Measurements from ENCODE around the gene SLC66A2. TPM values are rescaled to one million over a fixed set of nuclear protein-coding genes. Genes with fewer than 3 reads are reported as not detected.
"Not testable (repeated sequence)": the region's sequence is repeated elsewhere in the genome, so short reads cannot be mapped to it uniquely, and the experiment has no call there.

SLC66A2 gene
- total and polyA plus RNA-seq, 10 of the 15 experiments (the other 5 are each of a cell fraction or from before 2014, with no cell fraction given) = 0.69 to 42.5 (median 14.8) TPM

DNA sequence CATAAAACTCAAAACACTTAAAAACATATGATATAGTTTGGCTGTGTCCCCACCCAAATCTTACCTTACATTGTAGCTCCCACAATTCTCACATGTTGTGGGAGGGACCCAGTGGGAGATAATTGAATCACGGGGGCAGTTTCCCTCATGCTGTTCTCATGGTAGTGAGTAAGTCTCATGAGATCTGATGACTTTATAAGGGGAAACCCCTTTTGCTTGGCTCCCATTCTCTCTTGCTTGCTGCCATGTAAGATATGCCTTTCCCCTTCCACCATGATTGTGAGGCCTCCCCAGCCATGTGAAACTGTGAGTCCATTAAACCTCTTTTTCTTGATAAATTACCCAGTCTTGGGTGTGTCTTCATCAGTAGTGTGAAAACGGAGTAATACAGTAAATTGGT, 48.2 kb upstream of the SLC66A2 start:
- H3K27me3 ChIP-seq (replicated peaks in 1 of 2; ENCODE audit: control insufficient read depth in 2 of 2, insufficient read depth in 2 of 2, low read length in 1 of 2); H3K4me2 ChIP-seq (ENCODE audit: control insufficient read depth, insufficient read depth); intact Hi-C loops (cut with micrococcal nuclease; ENCODE audit: unreplicated experiment); DNase-seq (ENCODE audit: low read depth, low spot score); H3K4me3 ChIP-seq; H3K79me2 ChIP-seq (ENCODE audit: control insufficient read depth, insufficient read depth, low read length); H3K9me3 ChIP-seq (replicated peaks; ENCODE audit: control insufficient read depth, insufficient read depth, low read length); H2AFZ ChIP-seq (ENCODE audit: control insufficient read depth, low read depth, low read length); POLR2A ChIA-PET; H3K36me3 ChIP-seq (ENCODE audit: control insufficient read depth in 2 of 2, insufficient read depth in 2 of 2, low read length in 1 of 2); ATAC-seq; BruUV-seq (replicated peaks); H3K9ac ChIP-seq (ENCODE audit: control insufficient read depth, insufficient read depth, low read length); FAIRE-seq; H4K20me1 ChIP-seq (ENCODE audit: control insufficient read depth, insufficient read depth); H3K4me1 ChIP-seq (ENCODE audit: control insufficient read depth, insufficient read depth, low read length); H3K27ac ChIP-seq (ENCODE audit: control insufficient read depth, insufficient read depth): not testable (repeated sequence)
- SMC1A ChIA-PET (ENCODE audit: uncharacterized antibody, unreplicated experiment) = interaction anchor here (0.6 kb wide), 1 partner anchor 1088 kb away, joined by 3 read pairs; no protein-coding TSS in a partner anchor
- in situ Hi-C loops (cut with MboI) = loop anchor here (10.0 kb wide), 1 partner anchor 55 kb away; no protein-coding TSS in a partner anchor
- RAD21 ChIA-PET (ENCODE audit: unreplicated experiment) = interaction anchor here (0.6 kb wide), 1 partner anchor 12 kb away, joined by 3 read pairs; the partner anchor contains the start of gene TXNL4A
- CTCF ChIA-PET = interaction anchor here (0.6 kb wide), 1 partner anchor 13 kb away, joined by 4 read pairs; no protein-coding TSS in a partner anchor
- 14% methylated on average over 2 of the region's 2 CpGs for WGBS (ENCODE audit: insufficient coverage, insufficient replicate concordance, low lambda C conversion rate, missing lambda C conversion rate)

DNA sequence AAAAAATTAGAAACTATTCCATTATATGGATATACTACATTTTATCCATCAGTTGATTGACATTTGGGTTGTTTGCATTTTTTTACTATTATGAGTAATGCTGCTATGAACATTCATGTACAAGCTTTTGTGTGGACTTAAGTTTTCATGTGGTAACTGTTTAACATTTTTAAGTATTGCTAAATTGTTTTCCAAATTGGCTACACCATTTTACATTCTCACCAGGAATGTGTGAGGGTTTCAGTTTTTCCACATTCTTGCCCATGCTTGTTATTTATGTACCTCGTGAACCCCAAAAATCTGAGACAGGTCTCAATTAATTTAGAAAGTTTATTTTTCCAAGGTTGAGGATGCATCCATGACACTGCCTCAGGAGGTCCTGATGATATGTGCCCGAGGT, 40.0 kb upstream of the SLC66A2 start:
- ChIA-PET CTCF (no interaction called here), RAD21 (ENCODE audit: unreplicated experiment) (no interaction called here), POLR2A (no interaction called here), SMC1A (ENCODE audit: uncharacterized antibody, unreplicated experiment) (no interaction called here)
- H3K36me3 ChIP-seq (ENCODE audit: control insufficient read depth in 2 of 2, insufficient read depth in 2 of 2, low read length in 1 of 2) = no peaks in the 10 kb centered on the region; a peak in 1 of 4 replicates
- H3K4me2 ChIP-seq (ENCODE audit: control insufficient read depth, insufficient read depth) = no peak overlapping the region
- BruUV-seq (replicated peaks) = no TSS peak
- in situ Hi-C loops (cut with MboI) (loop anchor here (10.0 kb wide), 1 partner anchor 63 kb away; no protein-coding TSS in a partner anchor), intact Hi-C loops (cut with micrococcal nuclease; ENCODE audit: unreplicated experiment) (no loop called here)
- TF ChIP-seq HDGF (IDR thresholded peaks at IDR 0.05) (no peak), IKZF1 (conservative IDR thresholded peaks at IDR 0.05) (no peak), IRF4 (IDR thresholded peaks at IDR 0.05; ENCODE audit: low read depth, low read length) (no peak), CBX5 (IDR thresholded peaks at IDR 0.05; ENCODE audit: low read depth) (no peak), GATAD2B (conservative IDR thresholded peaks at IDR 0.05; ENCODE audit: low read depth) (no peak), ZNF622 (IDR thresholded peaks at IDR 0.05) (no peak), FOXK2 (IDR thresholded peaks at IDR 0.05) (no peak), SP1 (IDR thresholded peaks at IDR 0.05; ENCODE audit: low read depth, low read length) (no peak), MEF2B (IDR thresholded peaks at IDR 0.05; ENCODE audit: partially characterized antibody, poor library complexity, severe bottlenecking) (no peak), EGR1 (IDR thresholded peaks at IDR 0.05; ENCODE audit: borderline replicate concordance in 1 of 2, low read depth in 2 of 2, low read length in 2 of 2) (no peak), ZZZ3 (IDR thresholded peaks at IDR 0.05; ENCODE audit: control insufficient read depth, insufficient read length, low read depth) (no peak), PAX8 (IDR thresholded peaks at IDR 0.05) (no peak), RB1 (IDR thresholded peaks at IDR 0.05; ENCODE audit: borderline replicate concordance) (no peak), RAD51 (IDR thresholded peaks at IDR 0.05) (no peak), CREM (IDR thresholded peaks at IDR 0.05; ENCODE audit: low read depth) (no peak)
- TF ChIP-seq, protein P1, sequence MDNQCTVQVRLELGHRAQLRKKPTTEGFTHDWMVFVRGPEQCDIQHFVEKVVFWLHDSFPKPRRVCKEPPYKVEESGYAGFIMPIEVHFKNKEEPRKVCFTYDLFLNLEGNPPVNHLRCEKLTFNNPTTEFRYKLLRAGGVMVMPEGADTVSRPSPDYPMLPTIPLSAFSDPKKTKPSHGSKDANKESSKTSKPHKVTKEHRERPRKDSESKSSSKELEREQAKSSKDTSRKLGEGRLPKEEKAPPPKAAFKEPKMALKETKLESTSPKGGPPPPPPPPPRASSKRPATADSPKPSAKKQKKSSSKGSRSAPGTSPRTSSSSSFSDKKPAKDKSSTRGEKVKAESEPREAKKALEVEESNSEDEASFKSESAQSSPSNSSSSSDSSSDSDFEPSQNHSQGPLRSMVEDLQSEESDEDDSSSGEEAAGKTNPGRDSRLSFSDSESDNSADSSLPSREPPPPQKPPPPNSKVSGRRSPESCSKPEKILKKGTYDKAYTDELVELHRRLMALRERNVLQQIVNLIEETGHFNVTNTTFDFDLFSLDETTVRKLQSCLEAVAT (IDR thresholded peaks at IDR 0.05) = no peak
- no peak overlapping the region for H3K4me3 ChIP-seq
- no peak for FAIRE-seq
- H2AFZ ChIP-seq (ENCODE audit: control insufficient read depth, low read depth, low read length) = no peak overlapping the region
- H3K27ac ChIP-seq (ENCODE audit: control insufficient read depth, insufficient read depth) = no peak overlapping the region
- DNase-seq (ENCODE audit: low read depth, low spot score) = no peak
- peaks cover 23% of the 10 kb centered on the region for H3K79me2 ChIP-seq (ENCODE audit: control insufficient read depth, insufficient read depth, low read length)
- H3K4me1 ChIP-seq (ENCODE audit: control insufficient read depth, insufficient read depth, low read length) = no peaks in the 10 kb centered on the region
- H4K20me1 ChIP-seq (ENCODE audit: control insufficient read depth, insufficient read depth) = peaks cover 2% of the 10 kb centered on the region; the same call in 1 of the 2 replicates
- no peaks in the 10 kb centered on the region; the same call in 2 of the 3 replicates for H3K9me3 ChIP-seq (replicated peaks; ENCODE audit: control insufficient read depth, insufficient read depth, low read length)
- no peaks in the 10 kb centered on the region for H3K27me3 ChIP-seq (replicated peaks in 1 of 2; ENCODE audit: control insufficient read depth in 2 of 2, insufficient read depth in 2 of 2, low read length in 1 of 2)
- H3K9ac ChIP-seq (ENCODE audit: control insufficient read depth, insufficient read depth, low read length) = no peak overlapping the region
- no peak for ATAC-seq
- WGBS (ENCODE audit: insufficient coverage, insufficient replicate concordance, low lambda C conversion rate, missing lambda C conversion rate) = 77% methylated on average over 2 of the region's 2 CpGs

All from GM12878 (cell line).